NCI-H2029 treated with DMSO at 0.1 percent for 48 hours (cell line): ENCODE measurements around the gene TRIM66.

Source experiments
- DNase-seq: peaks from one replicate; lab custom pipeline; 2025; lab: John Stamatoyannopoulos, UW

TRIM66 gene

DNA sequence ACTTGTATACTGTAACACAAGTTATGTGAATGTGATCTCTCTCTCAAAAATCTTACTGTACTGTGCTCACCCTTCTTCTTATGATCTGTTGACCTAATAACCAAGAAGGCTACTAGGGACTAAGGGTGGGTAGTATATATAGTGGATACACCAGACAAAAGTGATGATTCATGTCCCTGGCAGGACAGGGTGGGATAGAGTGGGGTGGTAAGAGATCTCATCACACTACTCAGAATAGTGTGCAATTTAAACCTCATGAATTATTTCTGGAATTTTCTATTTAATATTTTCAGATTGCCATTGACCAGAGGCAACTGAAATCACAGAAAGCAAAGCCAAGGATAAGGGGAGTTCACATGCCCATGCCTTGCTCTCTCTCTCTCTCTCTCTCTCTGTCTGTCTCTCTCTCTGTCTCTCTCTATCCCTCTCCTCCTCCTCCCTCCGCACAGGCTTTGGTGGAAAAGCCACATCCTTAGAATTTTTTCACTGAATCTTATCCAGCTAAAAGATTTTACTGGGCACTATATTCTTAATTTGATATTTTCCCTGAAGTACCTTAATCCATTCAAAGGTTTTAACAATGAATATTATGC lies 76.4 kb downstream of the TRIM66 start:
- no peak for DNase-seq

DNA sequence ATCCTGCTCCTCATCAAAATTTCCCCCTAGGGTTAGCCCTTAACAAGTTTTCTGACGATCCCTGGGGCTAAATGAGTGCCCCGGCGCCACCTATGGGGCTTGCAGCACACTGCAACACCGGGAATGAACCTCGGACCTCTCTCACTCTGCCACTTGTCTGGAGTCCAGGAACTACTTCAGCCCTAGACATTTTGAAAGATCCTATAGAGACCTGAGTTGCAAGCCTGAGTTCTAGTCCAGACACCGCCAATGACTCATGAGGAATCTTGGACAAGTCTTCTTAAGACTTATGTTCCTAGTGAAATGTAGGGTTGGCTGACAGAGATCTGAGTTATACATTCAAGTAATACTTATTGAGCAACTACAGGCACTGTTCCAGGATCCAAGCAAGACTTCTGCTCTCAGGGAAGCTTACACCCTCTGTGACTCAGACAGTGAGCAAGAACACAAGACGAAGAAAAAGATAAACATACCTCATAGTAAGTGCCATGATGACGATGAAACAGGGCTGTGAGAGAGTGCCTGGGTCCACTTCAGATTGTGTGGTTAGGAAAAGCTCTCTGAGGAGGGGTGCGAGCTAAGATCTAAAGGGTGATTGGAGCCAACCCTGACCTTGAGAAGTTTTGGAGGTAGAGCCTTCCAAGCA lies 78.3 kb downstream of the TRIM66 start:
- DNase-seq: peak; percentile 41

DNA sequence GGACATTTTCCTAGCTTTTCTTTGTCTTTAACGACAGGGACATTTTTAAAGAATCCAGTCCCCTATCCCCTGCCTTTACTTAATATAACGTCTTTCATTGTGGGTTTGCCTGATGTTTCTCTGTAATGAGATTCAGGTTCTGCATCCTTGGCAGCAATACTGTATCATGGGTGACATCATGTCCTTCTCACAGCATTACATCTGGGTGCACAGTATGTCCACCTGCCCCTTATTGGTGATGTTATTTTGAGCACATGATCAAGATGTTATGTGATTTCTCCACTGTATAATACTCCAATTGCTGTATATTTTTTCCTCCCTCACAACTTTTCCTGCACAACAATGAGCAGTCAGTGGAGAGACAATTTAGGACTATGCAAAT lies 78.8 kb downstream of the TRIM66 start:
- no peak for DNase-seq

DNA sequence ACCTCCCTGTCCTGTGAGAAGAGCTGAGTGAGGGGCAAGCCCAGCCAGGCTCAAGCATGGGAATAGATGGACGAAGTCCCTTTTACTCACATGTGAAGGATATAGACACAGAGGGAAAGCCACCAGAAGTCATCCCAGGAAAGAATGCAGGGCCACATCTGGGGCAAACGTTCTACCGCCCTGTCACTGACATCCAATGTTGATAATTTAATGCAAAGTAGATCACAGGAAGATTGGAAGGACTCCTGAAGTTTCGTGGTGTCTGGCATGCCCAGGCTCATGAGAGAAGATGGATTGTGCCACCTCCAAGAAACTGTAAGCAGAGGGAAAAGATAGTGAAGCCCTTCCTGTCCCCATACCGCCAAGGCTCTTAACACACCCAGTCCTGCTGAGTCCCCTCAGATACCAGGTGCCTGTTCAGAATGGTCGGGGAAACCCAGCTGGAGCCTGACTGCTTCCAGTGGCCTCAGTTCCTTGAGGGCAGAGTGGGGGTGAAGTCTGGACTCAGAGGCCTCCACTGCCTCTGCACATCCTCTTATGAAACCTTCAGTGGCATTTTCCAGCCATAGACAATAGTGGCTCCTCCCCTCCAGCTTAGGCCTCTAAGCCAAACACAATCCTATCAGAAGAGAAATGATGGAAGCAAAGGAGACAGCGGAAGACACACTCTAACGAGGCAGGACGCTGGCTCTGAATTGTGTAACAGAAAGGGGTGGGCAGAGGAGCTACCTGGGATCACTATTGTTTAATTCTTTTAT lies 80.9 kb downstream of the TRIM66 start:
- DNase-seq: no peak

DNA sequence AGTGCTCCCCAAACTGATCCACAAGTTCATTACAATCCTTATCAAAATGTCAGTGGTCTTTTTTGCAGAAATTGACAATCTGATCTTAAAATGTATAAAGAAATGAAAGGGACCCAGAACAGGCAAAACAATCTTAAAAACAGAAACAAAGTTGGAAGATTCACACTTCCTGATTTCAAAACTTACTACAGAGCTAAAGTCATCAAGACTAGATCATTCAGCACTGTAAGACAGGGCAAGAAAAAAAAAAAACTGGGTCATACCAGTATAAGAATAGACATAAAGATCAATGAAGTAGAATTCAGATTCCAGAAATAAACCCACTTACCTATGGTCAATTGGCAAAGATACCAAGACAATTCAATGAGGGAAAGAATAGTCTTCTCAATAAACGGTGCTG lies 84.0 kb downstream of the TRIM66 start:
- DNase-seq: no peak

DNA sequence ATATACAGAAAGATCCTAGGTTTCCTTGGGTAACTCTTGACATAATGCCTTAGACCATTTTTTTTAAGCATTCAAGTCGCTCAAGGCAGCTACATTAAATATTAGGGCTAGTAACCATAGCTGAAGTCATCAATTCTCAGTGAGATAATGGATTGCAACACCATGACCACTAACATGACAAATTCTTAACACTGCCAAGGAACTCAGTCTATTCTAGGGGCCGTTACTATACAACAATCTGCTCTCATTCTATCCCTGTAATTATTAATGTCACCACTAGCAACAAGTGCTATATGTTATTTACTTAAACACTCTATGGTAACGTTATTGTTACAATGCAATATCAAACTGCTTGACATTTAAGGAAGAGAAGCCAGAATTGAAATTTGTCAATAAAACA lies 85.3 kb downstream of the TRIM66 start:
- peak; percentile 21 for DNase-seq

DNA sequence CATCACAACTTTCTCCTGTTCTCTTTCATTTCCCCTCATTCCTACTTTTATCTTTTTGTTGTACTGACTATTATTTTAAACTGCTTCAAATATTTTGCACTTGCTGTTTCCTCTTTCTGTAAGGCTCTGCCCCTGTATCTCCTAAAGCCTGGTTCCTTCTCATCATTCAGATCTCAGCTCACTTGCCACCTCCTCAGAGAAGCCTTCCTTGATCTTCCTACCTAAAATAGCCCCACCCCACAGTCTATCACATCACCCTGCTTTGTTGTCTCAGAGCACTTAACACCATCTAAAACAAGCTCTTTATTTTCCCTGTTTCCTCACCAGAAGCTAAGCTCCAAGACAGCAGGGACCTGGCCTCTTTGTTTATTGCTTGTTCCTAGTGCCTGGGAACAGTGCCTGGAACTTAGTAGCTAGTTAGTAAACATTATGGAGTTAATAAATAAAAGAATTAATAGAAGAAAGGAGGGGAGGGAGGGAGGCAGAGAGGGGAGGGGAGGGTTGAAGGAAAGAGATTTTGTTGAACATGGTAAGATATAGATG lies 85.9 kb downstream of the TRIM66 start:
- no peak for DNase-seq

DNA sequence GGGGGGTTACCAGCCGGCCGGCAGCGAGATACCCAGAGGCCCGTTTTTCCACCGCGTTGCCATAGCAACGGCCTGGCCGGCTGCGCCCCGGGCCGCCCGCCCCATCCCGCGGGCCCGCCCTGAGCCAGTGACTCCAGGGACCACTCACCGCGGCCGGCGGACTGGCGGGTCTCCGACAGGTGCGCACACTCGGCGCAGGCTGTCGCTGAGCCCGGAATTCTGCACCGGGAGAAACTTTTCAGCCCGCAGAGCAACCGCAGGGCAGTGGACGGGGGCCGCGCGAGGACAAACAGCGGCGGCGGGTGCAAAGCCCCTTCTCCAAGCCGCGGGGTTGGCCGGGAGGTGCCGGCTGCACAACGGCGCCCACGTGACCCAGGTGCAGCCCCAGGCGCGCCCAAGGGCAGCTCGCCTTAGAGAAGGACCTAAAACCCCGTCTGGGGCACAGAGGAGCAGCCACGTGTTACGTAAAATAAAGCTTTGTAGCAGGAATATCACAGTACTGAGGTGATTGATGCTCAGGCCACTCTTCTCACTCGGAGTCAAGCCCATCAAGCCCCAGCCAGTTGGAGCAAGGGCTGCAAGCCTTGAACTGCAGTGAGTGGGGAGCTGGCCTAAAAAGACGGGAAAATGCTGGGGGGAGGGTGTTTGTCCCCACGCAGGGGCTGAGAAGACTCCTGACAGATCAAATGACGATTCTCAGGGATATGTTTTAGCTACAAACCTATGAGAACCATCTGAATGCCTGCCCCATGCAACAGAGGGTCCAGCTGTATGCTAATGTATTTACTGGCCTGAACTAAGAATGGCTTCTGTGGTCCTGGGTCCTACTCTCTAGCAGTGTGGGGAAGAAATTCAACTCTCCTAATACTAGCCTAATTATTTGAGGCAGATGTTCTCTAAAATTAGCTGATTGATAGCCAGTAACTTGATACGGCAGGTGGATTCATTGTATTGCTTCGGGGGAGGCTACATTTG lies 88.2 kb downstream of the TRIM66 start, which contains the start of gene STK33:
TSS of gene STK33 (minus strand) at position 294 of the 975 bp plus-strand sequence. CDS start 119,323 bp downstream, outside the sequence.
- DNase-seq: peak; percentile 48

GRCh38 chr11:8593455-8593854 lies 89.0 kb downstream of the TRIM66 start:
- no peak for DNase-seq

GRCh38 chr11:8587915-8588314 lies 94.5 kb downstream of the TRIM66 start:
- DNase-seq: no peak

GRCh38 chr11:8586805-8587204 lies 95.7 kb downstream of the TRIM66 start:
- DNase-seq: no peak

GRCh38 chr11:8586184-8586583 lies 96.3 kb downstream of the TRIM66 start:
- no peak for DNase-seq

DNA sequence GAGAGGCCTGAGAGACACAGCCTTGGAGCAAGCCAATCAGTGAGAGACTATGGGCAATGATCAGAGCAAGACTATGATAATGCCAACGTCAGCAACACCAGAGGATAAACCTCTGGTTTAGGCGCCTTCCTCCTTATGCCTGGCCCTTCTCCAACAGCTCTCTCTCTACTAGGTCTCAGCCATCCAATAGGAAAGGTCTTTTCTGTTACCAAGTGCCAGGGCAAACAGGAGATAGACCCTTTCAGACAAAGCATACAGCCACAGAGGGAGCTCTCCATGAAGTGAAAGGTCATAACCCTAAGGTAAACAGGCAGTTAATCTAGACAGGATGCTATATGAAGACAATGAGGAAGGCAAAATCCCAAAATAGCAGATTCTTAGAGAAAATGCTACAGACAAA lies 98.0 kb downstream of the TRIM66 start:
- DNase-seq: peak; percentile 97

DNA sequence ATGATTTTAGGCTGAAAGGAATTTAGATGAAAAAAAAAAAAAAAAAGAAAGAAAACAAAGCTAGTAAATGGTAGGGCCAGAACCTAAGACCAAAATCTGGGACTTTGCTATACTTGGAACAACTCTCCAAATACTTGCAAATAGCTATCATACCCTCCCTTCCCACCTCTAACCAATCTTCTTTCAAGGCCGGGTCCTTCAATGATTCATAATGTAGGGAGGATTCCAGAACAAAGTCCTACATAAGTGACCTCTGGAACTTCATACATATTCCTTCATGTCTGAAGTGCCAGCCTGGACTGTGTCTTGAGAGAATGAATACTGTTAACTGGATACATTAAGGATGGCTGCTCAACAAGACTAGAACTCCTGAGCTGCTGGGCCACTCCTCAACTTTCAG lies 98.4 kb downstream of the TRIM66 start:
- no peak for DNase-seq

DNA sequence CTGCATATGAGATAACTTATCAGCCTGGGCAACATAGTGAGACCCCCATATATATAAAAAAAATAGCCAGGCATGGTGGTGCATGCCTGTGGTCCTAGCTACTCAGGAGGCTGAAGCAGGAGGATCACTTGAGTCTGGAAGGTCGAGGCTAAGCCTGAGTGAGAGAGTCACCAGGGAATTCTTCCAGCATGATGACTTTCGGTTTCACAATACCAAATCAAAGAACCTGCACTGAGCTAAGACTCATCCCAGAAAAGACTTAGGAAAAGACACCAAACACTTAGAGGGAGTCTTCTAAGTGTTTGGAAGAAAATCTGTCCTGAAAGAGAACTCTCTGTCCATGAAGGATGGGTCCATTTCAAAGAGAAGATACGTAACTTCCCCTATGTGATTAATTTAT lies 101.2 kb downstream of the TRIM66 start:
- no peak for DNase-seq

DNA sequence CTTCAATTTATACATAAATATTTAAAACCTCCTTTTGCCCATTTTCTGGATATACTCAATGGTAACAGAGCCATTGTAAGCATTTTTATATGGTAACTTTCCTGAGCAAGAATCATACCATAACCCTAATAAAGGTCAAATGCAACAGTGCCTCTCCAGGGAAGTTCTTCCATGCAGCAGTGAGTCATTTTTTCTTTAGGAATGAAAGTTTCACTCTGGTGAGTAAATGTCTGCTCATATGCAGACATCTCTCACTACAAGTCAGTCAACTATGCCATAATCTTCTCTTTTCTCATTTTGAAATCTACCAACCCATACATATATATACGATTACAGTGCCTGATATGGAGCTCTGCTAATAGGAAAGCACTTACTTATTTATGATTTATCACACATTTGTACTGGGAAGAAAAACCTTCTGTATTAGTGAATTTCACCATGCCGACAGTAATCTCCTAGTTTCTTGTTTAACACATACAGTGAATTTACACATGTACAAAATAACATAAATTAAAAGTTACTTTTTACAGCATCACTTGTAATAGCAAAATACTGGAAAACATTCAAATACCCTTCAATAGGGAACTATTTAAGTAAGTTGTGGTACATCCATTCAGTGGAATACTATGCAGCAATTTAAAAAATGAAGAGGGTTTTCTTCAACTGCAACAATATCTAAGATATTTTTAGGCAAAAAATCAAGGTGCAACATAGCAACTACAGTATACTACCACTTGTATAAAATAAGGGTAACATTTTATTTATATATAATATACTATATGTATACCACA lies 104.5 kb downstream of the TRIM66 start:
- no peak for DNase-seq

- DNase-seq: no peak
Observed at GRCh38 chr11:8574798-8575197, 107.7 kb downstream of the TRIM66 start.

DNA sequence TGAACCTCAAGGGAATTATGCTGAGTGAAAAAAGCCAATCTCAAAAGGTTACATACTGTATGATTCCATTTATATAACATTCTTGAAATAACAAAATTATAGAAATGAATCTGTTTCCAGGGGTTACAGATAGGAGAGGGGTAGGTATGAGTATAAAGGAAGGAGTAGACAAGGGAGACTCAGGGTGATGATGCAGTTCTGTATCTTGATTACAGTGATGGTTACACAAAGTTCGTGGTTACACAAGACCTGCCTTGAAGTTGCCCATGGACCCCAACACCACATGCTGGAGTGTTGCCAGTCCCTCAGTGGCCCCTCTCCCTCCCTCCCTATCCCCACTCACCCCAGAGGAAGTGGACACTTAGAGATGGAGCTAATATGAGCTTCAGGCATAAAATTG lies 108.7 kb downstream of the TRIM66 start:
- no peak for DNase-seq

- DNase-seq: no peak
Observed at GRCh38 chr11:8567602-8568198, 114.8 kb downstream of the TRIM66 start.

DNA sequence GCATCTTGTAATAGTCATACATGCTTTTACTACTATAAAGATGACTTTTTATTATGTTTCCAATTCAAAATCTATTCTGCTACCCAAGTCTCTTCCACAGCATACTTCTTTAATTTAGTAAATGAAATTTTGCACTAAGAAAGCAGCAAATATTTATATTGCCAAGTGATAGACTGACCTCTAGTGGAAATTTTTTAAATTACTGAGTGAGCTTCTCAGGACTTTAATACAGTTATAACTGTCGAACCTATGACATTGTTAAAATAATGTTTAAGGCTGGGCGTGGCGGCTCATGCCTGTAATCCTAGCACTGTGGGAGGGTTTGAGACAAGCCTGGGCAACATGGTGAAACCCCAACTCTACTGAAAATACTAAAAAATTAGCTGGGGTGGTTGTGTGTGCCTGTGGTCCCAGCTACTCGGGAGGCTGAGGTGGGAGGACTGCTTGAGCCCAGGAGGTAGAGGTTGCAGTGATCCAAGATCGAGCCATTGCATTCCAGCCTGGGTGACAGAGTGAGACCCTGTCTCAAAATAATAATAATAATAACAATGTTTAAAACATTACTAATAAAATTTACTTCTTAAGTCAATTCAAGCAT lies 115.8 kb downstream of the TRIM66 start:
- peak; percentile 54 for DNase-seq
